ENCODE results near the gene TNRC18. TPM values are rescaled to one million over a fixed set of nuclear protein-coding genes. Genes with fewer than 3 reads are reported as not detected.
A peak's percentile ranks its signal among the peaks of the same experiment; 100 is the strongest.

TNRC18 gene
- total and polyA plus RNA-seq, 2 of the 8 experiments (the other 6 are each of a cell fraction or from before 2014, with no cell fraction given), result 1.7 to 8.6 TPM

DNA sequence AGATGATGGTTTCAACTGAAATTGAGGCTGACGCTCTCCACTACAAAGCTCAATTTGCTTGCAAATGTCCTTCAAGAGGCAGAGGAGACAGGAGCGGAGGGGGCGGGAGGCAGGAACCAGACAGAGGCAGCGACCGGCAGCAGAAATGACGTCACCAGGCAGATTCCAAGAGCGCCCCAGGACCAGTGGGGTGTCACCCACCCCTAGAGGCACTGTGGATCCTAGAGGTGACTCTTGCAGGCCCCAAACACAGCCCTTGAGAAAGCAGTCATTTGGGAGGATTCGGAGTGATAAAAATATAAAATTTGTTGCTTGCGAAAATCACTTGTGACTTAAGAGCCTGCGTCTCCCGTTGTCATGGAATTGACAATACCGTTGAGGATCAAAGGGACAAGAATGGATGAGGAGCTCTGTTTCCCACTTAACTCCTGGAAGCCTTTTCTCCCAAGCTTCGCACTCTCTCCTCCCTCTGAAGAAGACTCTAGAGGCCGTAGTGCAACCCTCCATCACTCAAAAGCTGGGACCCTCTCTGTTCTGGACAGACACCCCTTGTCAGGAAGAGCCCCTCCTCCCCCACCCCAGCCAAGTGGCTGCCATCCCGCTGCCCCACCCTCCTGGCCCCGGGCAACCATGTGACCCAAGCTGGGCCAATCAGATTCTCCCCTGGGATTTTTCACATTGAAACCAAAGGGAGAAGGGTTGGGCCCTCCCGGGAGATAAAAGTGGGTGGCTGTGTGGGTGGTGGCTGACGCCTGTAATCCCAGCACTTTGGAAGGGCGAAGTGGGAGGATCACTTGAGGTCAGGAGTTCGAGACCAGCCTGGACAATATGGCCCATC lies 157.2 kb downstream of the TNRC18 start (continued):
- TF ChIP-seq, protein P1, sequence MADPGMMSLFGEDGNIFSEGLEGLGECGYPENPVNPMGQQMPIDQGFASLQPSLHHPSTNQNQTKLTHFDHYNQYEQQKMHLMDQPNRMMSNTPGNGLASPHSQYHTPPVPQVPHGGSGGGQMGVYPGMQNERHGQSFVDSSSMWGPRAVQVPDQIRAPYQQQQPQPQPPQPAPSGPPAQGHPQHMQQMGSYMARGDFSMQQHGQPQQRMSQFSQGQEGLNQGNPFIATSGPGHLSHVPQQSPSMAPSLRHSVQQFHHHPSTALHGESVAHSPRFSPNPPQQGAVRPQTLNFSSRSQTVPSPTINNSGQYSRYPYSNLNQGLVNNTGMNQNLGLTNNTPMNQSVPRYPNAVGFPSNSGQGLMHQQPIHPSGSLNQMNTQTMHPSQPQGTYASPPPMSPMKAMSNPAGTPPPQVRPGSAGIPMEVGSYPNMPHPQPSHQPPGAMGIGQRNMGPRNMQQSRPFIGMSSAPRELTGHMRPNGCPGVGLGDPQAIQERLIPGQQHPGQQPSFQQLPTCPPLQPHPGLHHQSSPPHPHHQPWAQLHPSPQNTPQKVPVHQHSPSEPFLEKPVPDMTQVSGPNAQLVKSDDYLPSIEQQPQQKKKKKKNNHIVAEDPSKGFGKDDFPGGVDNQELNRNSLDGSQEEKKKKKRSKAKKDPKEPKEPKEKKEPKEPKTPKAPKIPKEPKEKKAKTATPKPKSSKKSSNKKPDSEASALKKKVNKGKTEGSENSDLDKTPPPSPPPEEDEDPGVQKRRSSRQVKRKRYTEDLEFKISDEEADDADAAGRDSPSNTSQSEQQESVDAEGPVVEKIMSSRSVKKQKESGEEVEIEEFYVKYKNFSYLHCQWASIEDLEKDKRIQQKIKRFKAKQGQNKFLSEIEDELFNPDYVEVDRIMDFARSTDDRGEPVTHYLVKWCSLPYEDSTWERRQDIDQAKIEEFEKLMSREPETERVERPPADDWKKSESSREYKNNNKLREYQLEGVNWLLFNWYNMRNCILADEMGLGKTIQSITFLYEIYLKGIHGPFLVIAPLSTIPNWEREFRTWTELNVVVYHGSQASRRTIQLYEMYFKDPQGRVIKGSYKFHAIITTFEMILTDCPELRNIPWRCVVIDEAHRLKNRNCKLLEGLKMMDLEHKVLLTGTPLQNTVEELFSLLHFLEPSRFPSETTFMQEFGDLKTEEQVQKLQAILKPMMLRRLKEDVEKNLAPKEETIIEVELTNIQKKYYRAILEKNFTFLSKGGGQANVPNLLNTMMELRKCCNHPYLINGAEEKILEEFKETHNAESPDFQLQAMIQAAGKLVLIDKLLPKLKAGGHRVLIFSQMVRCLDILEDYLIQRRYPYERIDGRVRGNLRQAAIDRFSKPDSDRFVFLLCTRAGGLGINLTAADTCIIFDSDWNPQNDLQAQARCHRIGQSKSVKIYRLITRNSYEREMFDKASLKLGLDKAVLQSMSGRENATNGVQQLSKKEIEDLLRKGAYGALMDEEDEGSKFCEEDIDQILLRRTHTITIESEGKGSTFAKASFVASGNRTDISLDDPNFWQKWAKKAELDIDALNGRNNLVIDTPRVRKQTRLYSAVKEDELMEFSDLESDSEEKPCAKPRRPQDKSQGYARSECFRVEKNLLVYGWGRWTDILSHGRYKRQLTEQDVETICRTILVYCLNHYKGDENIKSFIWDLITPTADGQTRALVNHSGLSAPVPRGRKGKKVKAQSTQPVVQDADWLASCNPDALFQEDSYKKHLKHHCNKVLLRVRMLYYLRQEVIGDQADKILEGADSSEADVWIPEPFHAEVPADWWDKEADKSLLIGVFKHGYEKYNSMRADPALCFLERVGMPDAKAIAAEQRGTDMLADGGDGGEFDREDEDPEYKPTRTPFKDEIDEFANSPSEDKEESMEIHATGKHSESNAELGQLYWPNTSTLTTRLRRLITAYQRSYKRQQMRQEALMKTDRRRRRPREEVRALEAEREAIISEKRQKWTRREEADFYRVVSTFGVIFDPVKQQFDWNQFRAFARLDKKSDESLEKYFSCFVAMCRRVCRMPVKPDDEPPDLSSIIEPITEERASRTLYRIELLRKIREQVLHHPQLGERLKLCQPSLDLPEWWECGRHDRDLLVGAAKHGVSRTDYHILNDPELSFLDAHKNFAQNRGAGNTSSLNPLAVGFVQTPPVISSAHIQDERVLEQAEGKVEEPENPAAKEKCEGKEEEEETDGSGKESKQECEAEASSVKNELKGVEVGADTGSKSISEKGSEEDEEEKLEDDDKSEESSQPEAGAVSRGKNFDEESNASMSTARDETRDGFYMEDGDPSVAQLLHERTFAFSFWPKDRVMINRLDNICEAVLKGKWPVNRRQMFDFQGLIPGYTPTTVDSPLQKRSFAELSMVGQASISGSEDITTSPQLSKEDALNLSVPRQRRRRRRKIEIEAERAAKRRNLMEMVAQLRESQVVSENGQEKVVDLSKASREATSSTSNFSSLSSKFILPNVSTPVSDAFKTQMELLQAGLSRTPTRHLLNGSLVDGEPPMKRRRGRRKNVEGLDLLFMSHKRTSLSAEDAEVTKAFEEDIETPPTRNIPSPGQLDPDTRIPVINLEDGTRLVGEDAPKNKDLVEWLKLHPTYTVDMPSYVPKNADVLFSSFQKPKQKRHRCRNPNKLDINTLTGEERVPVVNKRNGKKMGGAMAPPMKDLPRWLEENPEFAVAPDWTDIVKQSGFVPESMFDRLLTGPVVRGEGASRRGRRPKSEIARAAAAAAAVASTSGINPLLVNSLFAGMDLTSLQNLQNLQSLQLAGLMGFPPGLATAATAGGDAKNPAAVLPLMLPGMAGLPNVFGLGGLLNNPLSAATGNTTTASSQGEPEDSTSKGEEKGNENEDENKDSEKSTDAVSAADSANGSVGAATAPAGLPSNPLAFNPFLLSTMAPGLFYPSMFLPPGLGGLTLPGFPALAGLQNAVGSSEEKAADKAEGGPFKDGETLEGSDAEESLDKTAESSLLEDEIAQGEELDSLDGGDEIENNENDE (IDR thresholded peaks at IDR 0.05; ENCODE audit: insufficient replicate concordance, low read length), result no peak
- TF ChIP-seq CREB1 (IDR thresholded peaks at IDR 0.05) (peak; percentile 67; the same call in 1 of the 2 replicates), BCL11A (IDR thresholded peaks at IDR 0.05; ENCODE audit: low read depth in 2 of 2, low read length in 2 of 2) (no peak), JUND (IDR thresholded peaks at IDR 0.05; ENCODE audit: low read length) (peak; percentile 91)
